ENCODE data around the gene FSTL4. TPM values are rescaled to one million over a fixed set of nuclear protein-coding genes. Genes with fewer than 3 reads are reported as not detected.

The FSTL4 gene
- total and polyA plus RNA-seq, 2 of the 4 experiments (the other 2 are of a cell fraction) = 0.18 TPM; not detected in 1

GRCh38 chr5:133192716-133193115 is 419.6 kb downstream of the FSTL4 start:
- ChIA-PET CTCF (no interaction called here), POLR2A (ENCODE audit: unreplicated experiment) (interaction anchor here (0.6 kb wide), 1 partner anchor 47 kb away, joined by 3 read pairs; no protein-coding TSS in a partner anchor)
- H2BK15ac ChIP-seq (ENCODE audit: low read depth, low read length) = no peak overlapping the region
- no peak overlapping the region for H2AFZ ChIP-seq (replicated peaks; ENCODE audit: low read length, poor library complexity)
- no peaks in the 10 kb centered on the region for H3K36me3 ChIP-seq (ENCODE audit: control insufficient read depth, insufficient read depth, low read length)
- dilution Hi-C loops (cut with HindIII; ENCODE audit: low sequenced_read_pairs, unreplicated experiment) (no loop called here), intact Hi-C loops (cut with micrococcal nuclease) (no loop called here), in situ Hi-C loops (cut with MboI; ENCODE audit: low sequenced_read_pairs) (no loop called here)
- 92% methylated on average over 4 of the region's 8 CpGs; no CpG with 5 or more reads in 1 of the 2 experiments for WGBS, 2 experiments (ENCODE audit: extremely low coverage in 2 of 2, insufficient read length in 1 of 2)
- no peak overlapping the region for H3K27ac ChIP-seq (ENCODE audit: insufficient read depth, low read length)
- no peak overlapping the region for H4K5ac ChIP-seq (ENCODE audit: low read depth, low read length)
- H3K9me3 ChIP-seq (ENCODE audit: control insufficient read depth, insufficient read depth, low read length) = no peaks in the 10 kb centered on the region
- no peak overlapping the region for H3K56ac ChIP-seq (ENCODE audit: extremely low read depth, insufficient read depth, low read length)
- H4K20me1 ChIP-seq (ENCODE audit: insufficient read depth, low read length) = no peaks in the 10 kb centered on the region
- no TSS peak for BruUV-seq (replicated peaks)
- H3K23ac ChIP-seq (ENCODE audit: low read depth, low read length) = no peak overlapping the region
- ATAC-seq (ENCODE audit: low read depth) = no peak
- H3K18ac ChIP-seq (ENCODE audit: low read depth, low read length) = no peak overlapping the region
- no peak overlapping the region for H3K14ac ChIP-seq (replicated peaks; ENCODE audit: low read depth, low read length)
- no peak overlapping the region for H2AK9ac ChIP-seq (replicated peaks; ENCODE audit: low read depth, low read length, poor library complexity)
- H3K4me1 ChIP-seq (ENCODE audit: control insufficient read depth, insufficient read depth, low read length) = no peaks in the 10 kb centered on the region
- TF ChIP-seq ELK1 (IDR thresholded peaks at IDR 0.05; ENCODE audit: borderline replicate concordance, low read depth, low read length) (no peak), FOS (IDR thresholded peaks at IDR 0.05; ENCODE audit: low read depth, low read length) (no peak), MXI1 (IDR thresholded peaks at IDR 0.05; ENCODE audit: borderline replicate concordance, low read depth, low read length) (no peak), BHLHE40 (IDR thresholded peaks at IDR 0.05; ENCODE audit: low read depth, low read length) (no peak), CEBPB (IDR thresholded peaks at IDR 0.05; ENCODE audit: low read depth, low read length) (no peak)
- H4K8ac ChIP-seq (ENCODE audit: low read depth in 2 of 2, low read length in 2 of 2) = no peak overlapping the region
- no peak overlapping the region for H3K9ac ChIP-seq (ENCODE audit: low read depth, low read length)
- no peak overlapping the region for H3K4me2 ChIP-seq (ENCODE audit: low read depth, low read length)
- no peak overlapping the region for H3K4ac ChIP-seq (ENCODE audit: low read depth, low read length)
- H3K79me1 ChIP-seq (ENCODE audit: low read depth in 1 of 2, low read length in 2 of 2) = no peaks in the 10 kb centered on the region
- no peak overlapping the region for H2BK20ac ChIP-seq (ENCODE audit: low read depth, low read length)
- H3K27me3 ChIP-seq (ENCODE audit: control insufficient read depth, insufficient read depth, low read length) = peaks cover 23% of the 10 kb centered on the region
- no peak overlapping the region for H4K91ac ChIP-seq (ENCODE audit: insufficient read depth, low read depth, low read length)
- DNase-seq = no peak
- H3K9me1 ChIP-seq (ENCODE audit: insufficient read depth, low read length) = no peaks in the 10 kb centered on the region
- H2AK5ac ChIP-seq (ENCODE audit: low read depth, low read length) = no peak overlapping the region
- no peak overlapping the region for H3K4me3 ChIP-seq (ENCODE audit: insufficient read depth, low read depth, low read length)
- no peak overlapping the region for H2BK5ac ChIP-seq (ENCODE audit: low read depth, low read length, poor library complexity, severe bottlenecking)
- H2BK120ac ChIP-seq (ENCODE audit: low read depth, low read length) = no peak overlapping the region

Data from IMR-90 (cell line).